ENCODE data around the gene NXT1. TPM values are rescaled to one million over a fixed set of nuclear protein-coding genes. Genes with fewer than 3 reads are reported as not detected.
A peak's percentile ranks its signal among the peaks of the same experiment; 100 is the strongest.

The NXT1 gene
- total RNA-seq, 3 donors from 2014 or later (not counting 1 experiment from before 2014, with no cell fraction given): 47.4 to 61.8 (median 56.3) TPM

DNA sequence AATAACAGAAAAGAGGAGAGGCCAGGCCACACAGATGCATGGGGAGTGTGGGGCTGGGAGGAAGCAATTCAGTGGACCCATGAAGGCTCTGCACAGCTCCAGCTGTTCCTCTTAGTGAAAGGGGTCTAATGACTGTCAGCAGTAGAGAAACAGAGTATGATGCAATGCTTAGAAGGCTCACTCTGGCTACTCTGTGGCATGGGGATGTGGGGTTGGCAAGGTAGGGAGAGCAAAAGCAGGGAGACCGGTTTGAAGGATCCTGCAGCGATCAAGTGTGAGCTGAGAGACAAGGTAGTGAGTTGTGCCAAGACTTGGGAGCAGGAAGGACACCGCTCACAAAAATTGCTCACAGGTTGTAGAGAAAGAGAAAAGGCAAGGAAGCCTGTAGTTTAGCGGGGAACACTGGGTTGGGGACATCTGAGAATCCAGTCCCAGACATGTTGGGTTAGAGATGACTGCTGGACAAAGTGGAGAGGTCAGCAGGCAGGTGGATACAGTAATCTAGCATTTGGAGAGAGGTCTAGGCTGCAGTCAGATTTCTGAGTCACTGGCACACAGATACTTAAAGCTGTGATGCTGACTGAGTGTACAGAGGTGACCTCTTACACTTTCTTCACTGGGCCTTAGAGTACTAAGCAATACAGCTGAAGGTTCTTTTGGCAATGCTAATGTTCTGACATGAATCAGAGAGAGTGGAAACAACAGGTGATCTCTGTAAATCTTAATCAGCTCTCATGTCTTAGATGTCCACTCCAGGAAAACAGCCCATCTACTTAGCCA is 43.6 kb downstream of the NXT1 start:
- Mint-ChIP-seq H3K27ac (no peak overlapping the region), H3K36me3 (peaks cover 17% of the 10 kb centered on the region)
- no peaks in the 10 kb centered on the region for H3K9me3 ChIP-seq (ENCODE audit: control insufficient read depth, insufficient read depth, low read length)

DNA sequence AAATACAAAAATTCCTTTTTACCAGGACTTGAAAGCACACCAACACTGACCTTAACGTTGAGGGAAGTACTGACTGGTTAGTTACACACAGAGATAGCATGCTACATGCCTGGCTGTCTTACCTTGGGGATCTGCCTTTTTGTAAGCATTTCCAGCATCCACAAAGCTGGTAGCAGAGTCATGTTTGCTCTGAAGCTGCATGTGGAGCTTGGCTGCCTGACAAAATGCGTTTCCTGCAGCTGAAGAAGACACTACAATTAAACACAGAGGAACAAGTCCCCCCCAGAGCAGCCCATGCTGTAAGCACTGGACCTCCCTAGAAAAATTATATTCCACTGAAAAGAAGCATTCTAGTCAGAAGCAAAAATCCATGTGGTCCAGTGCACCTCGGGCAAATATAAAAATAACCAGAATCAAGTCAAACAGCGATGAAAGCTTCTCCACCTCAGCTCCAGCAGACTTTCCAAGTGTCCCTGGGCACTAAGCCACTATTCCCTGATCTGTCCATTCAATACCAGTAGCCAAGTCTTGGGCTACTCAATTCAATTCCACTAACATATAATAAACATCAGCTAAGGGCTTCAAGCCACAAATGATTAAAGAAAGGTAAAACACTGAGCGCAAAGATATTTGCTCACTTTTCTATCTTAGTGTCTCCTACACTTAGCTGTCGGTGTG is 46.5 kb downstream of the NXT1 start:
- H3K27ac Mint-ChIP-seq: no peak overlapping the region
- DNase-seq (no peak), ATAC-seq (no peak)
- TF ChIP-seq, protein P1, sequence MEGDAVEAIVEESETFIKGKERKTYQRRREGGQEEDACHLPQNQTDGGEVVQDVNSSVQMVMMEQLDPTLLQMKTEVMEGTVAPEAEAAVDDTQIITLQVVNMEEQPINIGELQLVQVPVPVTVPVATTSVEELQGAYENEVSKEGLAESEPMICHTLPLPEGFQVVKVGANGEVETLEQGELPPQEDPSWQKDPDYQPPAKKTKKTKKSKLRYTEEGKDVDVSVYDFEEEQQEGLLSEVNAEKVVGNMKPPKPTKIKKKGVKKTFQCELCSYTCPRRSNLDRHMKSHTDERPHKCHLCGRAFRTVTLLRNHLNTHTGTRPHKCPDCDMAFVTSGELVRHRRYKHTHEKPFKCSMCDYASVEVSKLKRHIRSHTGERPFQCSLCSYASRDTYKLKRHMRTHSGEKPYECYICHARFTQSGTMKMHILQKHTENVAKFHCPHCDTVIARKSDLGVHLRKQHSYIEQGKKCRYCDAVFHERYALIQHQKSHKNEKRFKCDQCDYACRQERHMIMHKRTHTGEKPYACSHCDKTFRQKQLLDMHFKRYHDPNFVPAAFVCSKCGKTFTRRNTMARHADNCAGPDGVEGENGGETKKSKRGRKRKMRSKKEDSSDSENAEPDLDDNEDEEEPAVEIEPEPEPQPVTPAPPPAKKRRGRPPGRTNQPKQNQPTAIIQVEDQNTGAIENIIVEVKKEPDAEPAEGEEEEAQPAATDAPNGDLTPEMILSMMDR (IDR thresholded peaks at IDR 0.05): no peak
- H3K27me3 Mint-ChIP-seq (ENCODE audit: low read depth in 2 of 2): no peaks in the 10 kb centered on the region
- H3K4me3 ChIP-seq (ENCODE audit: low read length): no peak overlapping the region
- intact Hi-C loops (cut with micrococcal nuclease): no loop called here
- no peaks in the 10 kb centered on the region for H3K9me3 Mint-ChIP-seq
- no peaks in the 10 kb centered on the region for H3K9me3 ChIP-seq (ENCODE audit: control insufficient read depth, insufficient read depth, low read length)
- H3K27me3 ChIP-seq (ENCODE audit: control insufficient read depth, insufficient read depth, low read length): no peaks in the 10 kb centered on the region
- H3K27ac ChIP-seq (ENCODE audit: low read length): no peak overlapping the region
- peaks cover 17% of the 10 kb centered on the region for H3K36me3 Mint-ChIP-seq
- WGBS (ENCODE audit: insufficient coverage): 91% methylated on average over 5 of the region's 6 CpGs
- no peaks in the 10 kb centered on the region for H3K4me1 ChIP-seq (ENCODE audit: control insufficient read depth, insufficient read depth, low read length)
- H3K4me3 Mint-ChIP-seq: no peak overlapping the region
- H3K4me1 Mint-ChIP-seq: peaks cover 6 to 12% of the 10 kb centered on the region in 2 donors
- H3K36me3 ChIP-seq (ENCODE audit: control insufficient read depth, insufficient read depth, low read length): peaks cover 19% of the 10 kb centered on the region

More for the DNA sequence above, 43.6 kb downstream of the NXT1 start:
- Histone ChIP-seq H3K36me3 (ENCODE audit: control insufficient read depth, insufficient read depth, low read length) (peaks cover 25% of the 10 kb centered on the region), H3K27me3 (ENCODE audit: control insufficient read depth, insufficient read depth, low read length) (no peaks in the 10 kb centered on the region), H3K4me1 (ENCODE audit: control insufficient read depth, insufficient read depth, low read length) (no peaks in the 10 kb centered on the region), H3K4me3 (ENCODE audit: low read length) (no peak overlapping the region), H3K27ac (ENCODE audit: low read length) (no peak overlapping the region)
- WGBS (ENCODE audit: insufficient coverage): 97% methylated on average over 4 of the region's 4 CpGs
- Mint-ChIP-seq H3K4me3 (no peak overlapping the region), H3K4me1 (peaks cover 6% of the 10 kb centered on the region in 2 donors), H3K27me3 (ENCODE audit: low read depth in 2 of 2) (no peaks in the 10 kb centered on the region), H3K9me3 (no peaks in the 10 kb centered on the region)
- intact Hi-C loops (cut with micrococcal nuclease): no loop called here
- DNase-seq: no peak
- TF ChIP-seq, protein P1 (IDR thresholded peaks at IDR 0.05): no peak
- ATAC-seq: no peak

DNA sequence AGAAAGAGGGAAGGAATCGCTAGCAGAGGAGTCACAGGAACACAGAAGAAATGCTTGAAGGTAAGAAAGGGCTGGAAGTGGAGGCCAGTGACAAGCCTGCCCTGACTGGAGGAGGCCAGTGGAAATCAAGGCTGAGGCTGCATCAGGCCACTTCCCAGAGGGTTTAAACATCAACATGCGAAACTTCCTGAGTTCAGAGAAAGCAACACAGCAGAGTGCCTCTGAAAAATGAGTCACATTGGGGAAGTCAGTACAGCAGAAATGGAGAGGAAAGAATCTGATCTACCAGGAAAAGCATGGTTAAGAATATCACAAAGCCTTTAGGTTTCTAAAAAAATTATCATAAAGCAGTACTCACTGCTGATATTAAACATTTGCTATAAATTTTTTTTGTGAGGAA is 47.4 kb downstream of the NXT1 start:
- Mint-ChIP-seq H3K36me3 (peaks cover 14% of the 10 kb centered on the region), H3K27ac (peak overlapping the region in 1 of 2 donors; percentile 18), H3K4me3 (no peak overlapping the region), H3K9me3 (no peaks in the 10 kb centered on the region), H3K4me1 (peaks cover 6 to 11% of the 10 kb centered on the region in 2 donors), H3K27me3 (ENCODE audit: low read depth in 2 of 2) (no peaks in the 10 kb centered on the region)
- WGBS (ENCODE audit: insufficient coverage): 79% methylated on average over 2 of the region's 2 CpGs
- ATAC-seq (no peak), DNase-seq (no peak)
- Histone ChIP-seq H3K4me3 (ENCODE audit: low read length) (no peak overlapping the region), H3K27me3 (ENCODE audit: control insufficient read depth, insufficient read depth, low read length) (no peaks in the 10 kb centered on the region), H3K27ac (ENCODE audit: low read length) (no peak overlapping the region), H3K4me1 (ENCODE audit: control insufficient read depth, insufficient read depth, low read length) (no peaks in the 10 kb centered on the region), H3K9me3 (ENCODE audit: control insufficient read depth, insufficient read depth, low read length) (no peaks in the 10 kb centered on the region), H3K36me3 (ENCODE audit: control insufficient read depth, insufficient read depth, low read length) (peaks cover 19% of the 10 kb centered on the region)
- TF ChIP-seq, protein P1 (IDR thresholded peaks at IDR 0.05): no peak
- intact Hi-C loops (cut with micrococcal nuclease): no loop called here
